MM.1S (cell line): ENCODE data around the gene ZNF648.

Source experiments
- EZH2 ChIP-seq: fragments of 300-600 bp; sonication (generic); optimal IDR thresholded peaks from 2 replicates; pipeline ENCODE3; 2017; ENCODE audit warnings: low read depth, mild to moderate bottlenecking, antibody characterized with exemption, low read length, mixed read lengths
- EZH2phosphoT487 ChIP-seq: fragments of 300-600 bp; sonication (generic); IDR thresholded peaks from 2 replicates; pipeline ENCODE4 v1.6.1; 2018; ENCODE audit warnings: antibody characterized with exemption, low read length
- TF ChIP-seq, protein P1 (sequence below): fragments of 300-600 bp; sonication (generic); IDR thresholded peaks from 2 replicates; pipeline ENCODE4 v1.5.1; 2016; ENCODE audit warnings: antibody characterized with exemption, low read length, mixed read lengths

DNA sequence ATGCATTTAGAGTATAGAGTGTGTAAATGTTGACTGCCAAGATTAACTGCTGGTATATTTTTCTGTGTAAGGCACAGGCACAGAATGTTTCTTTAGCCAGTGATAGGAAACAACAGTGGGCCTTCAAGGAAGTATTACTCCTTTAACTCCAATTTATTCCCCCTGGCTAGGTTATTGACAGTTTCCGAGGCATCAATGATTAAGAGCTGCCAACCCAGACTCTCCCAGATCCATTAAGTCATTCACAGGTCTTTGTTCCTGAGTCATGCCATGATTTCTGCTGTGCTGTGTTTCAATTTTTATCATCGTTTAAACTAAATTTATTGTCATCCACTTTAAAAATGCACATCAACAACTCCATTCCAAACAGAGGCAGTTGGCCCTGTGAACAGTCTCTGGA, 9.2 kb downstream of the ZNF648 start:
- no peak for TF ChIP-seq EZH2
- TF ChIP-seq, protein P1, sequence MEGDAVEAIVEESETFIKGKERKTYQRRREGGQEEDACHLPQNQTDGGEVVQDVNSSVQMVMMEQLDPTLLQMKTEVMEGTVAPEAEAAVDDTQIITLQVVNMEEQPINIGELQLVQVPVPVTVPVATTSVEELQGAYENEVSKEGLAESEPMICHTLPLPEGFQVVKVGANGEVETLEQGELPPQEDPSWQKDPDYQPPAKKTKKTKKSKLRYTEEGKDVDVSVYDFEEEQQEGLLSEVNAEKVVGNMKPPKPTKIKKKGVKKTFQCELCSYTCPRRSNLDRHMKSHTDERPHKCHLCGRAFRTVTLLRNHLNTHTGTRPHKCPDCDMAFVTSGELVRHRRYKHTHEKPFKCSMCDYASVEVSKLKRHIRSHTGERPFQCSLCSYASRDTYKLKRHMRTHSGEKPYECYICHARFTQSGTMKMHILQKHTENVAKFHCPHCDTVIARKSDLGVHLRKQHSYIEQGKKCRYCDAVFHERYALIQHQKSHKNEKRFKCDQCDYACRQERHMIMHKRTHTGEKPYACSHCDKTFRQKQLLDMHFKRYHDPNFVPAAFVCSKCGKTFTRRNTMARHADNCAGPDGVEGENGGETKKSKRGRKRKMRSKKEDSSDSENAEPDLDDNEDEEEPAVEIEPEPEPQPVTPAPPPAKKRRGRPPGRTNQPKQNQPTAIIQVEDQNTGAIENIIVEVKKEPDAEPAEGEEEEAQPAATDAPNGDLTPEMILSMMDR, result no peak
- no peak for TF ChIP-seq EZH2phosphoT487
